T-helper 2 cell (primary cell): ENCODE data around the gene CRACDL.

Source experiments
- DNase-seq, 5 experiments: peaks; one replicate each; pipeline versions ENCODE4 v3.0.0 to v3.0.0-alpha.2; 2012 to 2022

Gene CRACDL

GRCh38 chr2:98801286-98801685, 134.7 kb downstream of the CRACDL start:
- peak in 1 of 5 experiments; percentile 17 for DNase-seq

- no peak for DNase-seq
These were observed 135.5 kb downstream of the CRACDL start for GRCh38 chr2:98800330-98801064.

- DNase-seq, result no peak
These were observed 136.4 kb downstream of the CRACDL start for GRCh38 chr2:98799375-98800329.

- DNase-seq, result no peak
These were observed 139.1 kb downstream of the CRACDL start for GRCh38 chr2:98796775-98797544.

GRCh38 chr2:98795891-98796676, 139.9 kb downstream of the CRACDL start:
- no peak for DNase-seq

- peak in 1 of 5 experiments; percentile 26 for DNase-seq
These were observed 141.9 kb downstream of the CRACDL start for GRCh38 chr2:98793897-98794830.

- no peak for DNase-seq
These were observed 142.8 kb downstream of the CRACDL start for GRCh38 chr2:98793275-98793674.

GRCh38 chr2:98790221-98790620, 145.8 kb downstream of the CRACDL start:
- no peak for DNase-seq

GRCh38 chr2:98787700-98788099, 148.3 kb downstream of the CRACDL start:
- no peak for DNase-seq

GRCh38 chr2:98786179-98786578, 149.8 kb downstream of the CRACDL start:
- no peak for DNase-seq

GRCh38 chr2:98782570-98782969, 153.5 kb downstream of the CRACDL start:
- DNase-seq, result no peak

- DNase-seq, result no peak
These were observed 154.2 kb downstream of the CRACDL start for GRCh38 chr2:98781822-98782221.

GRCh38 chr2:98778741-98779483, 157.1 kb downstream of the CRACDL start:
- no peak for DNase-seq

GRCh38 chr2:98778151-98778550, 157.9 kb downstream of the CRACDL start:
- DNase-seq, result no peak

GRCh38 chr2:98777710-98778109, 158.3 kb downstream of the CRACDL start:
- no peak for DNase-seq

- no peak for DNase-seq
These were observed 158.9 kb downstream of the CRACDL start for GRCh38 chr2:98777076-98777475.

- DNase-seq, result no peak
These were observed 159.9 kb downstream of the CRACDL start for GRCh38 chr2:98776136-98776535.

GRCh38 chr2:98775146-98775986, 160.7 kb downstream of the CRACDL start:
- DNase-seq, result no peak

GRCh38 chr2:98773907-98774306, 162.1 kb downstream of the CRACDL start:
- no peak for DNase-seq
